IPS DF 6.9 (cell line): ENCODE measurements around the gene IL13.

Experiments
- DNase-seq: peaks from one replicate; pipeline ENCODE4 v3.0.0-alpha.2; 2013; ENCODE audit warnings: low read depth, low spot score
- H3K27ac ChIP-seq: one replicate; pipeline ENCODE4 v1.5.1; 2013; ENCODE audit warnings: low read length, control low read depth
- H3K27me3 ChIP-seq: 2 replicates; pipeline ENCODE4 v1.6.1; 2013; ENCODE audit warnings: mild to moderate bottlenecking, low read length; ENCODE audit not compliant: control insufficient read depth, insufficient read depth
- H3K36me3 ChIP-seq: 2 replicates; pipeline ENCODE4 v1.6.1; 2013; ENCODE audit warnings: low read length; ENCODE audit not compliant: control insufficient read depth, insufficient read depth
- H3K4me1 ChIP-seq: 2 replicates; pipeline ENCODE4 v1.6.1; 2013; ENCODE audit warnings: low read length; ENCODE audit not compliant: control insufficient read depth, insufficient read depth
- H3K4me3 ChIP-seq: 2 replicates; pipeline ENCODE4 v1.5.1; 2013; ENCODE audit warnings: mild to moderate bottlenecking, low read length
- H3K9me3 ChIP-seq: 2 replicates; pipeline ENCODE4 v1.6.1; 2013; ENCODE audit warnings: low read length, inconsistent platforms; ENCODE audit not compliant: control insufficient read depth, insufficient read depth
- WGBS: extraction: QIAGEN DNeasy Blood & Tissue Kit; methylation state at CpG from one replicate; pipeline ENCODE4 v1.1.7; 2013; ENCODE audit warnings: mixed read lengths, missing lambda C conversion rate; ENCODE audit not compliant: insufficient read length, insufficient coverage; 5-methylcytosine and 5-hydroxymethylcytosine counted together

The IL13 gene

GRCh38 chr5:132653716-132654115, 4.3 kb upstream of the IL13 start:
- DNase-seq = no peak
- Histone ChIP-seq H3K27me3 (peaks cover 11% of the 10 kb centered on the region; the same call in 1 of the 2 replicates), H3K9me3 (no peaks in the 10 kb centered on the region), H3K4me1 (0 out of 2 replicates have a peak, but pooled peaks cover 2% of the 10 kb centered on the region), H3K27ac (no peak overlapping the region), H3K36me3 (no peaks in the 10 kb centered on the region), H3K4me3 (no peak overlapping the region)
- no CpG with 5 or more reads among the region's 7 CpGs for WGBS

GRCh38 chr5:132655821-132656773, 1.9 kb upstream of the IL13 start:
- Histone ChIP-seq H3K27ac (no peak overlapping the region), H3K4me3 (peak overlapping the region; percentile 30)
- no CpG with 5 or more reads among the region's 92 CpGs for WGBS

GRCh38 chr5:132656774-132657355, 1.1 kb upstream of the IL13 start:
- Histone ChIP-seq H3K9me3 (no peaks in the 10 kb centered on the region), H3K27me3 (peaks cover 11% of the 10 kb centered on the region; the same call in 1 of the 2 replicates), H3K36me3 (no peaks in the 10 kb centered on the region), H3K4me1 (0 out of 2 replicates have a peak, but pooled peaks cover 2% of the 10 kb centered on the region), H3K27ac (no peak overlapping the region), H3K4me3 (no peak overlapping the region)
- WGBS = no CpG with 5 or more reads among the region's 12 CpGs
- DNase-seq = no peak

More at GRCh38 chr5:132655821-132656773, 1.9 kb upstream of the IL13 start:
- Histone ChIP-seq H3K4me1 (0 out of 2 replicates have a peak, but pooled peaks cover 2% of the 10 kb centered on the region), H3K27me3 (peaks cover 11% of the 10 kb centered on the region; the same call in 1 of the 2 replicates), H3K36me3 (no peaks in the 10 kb centered on the region), H3K9me3 (no peaks in the 10 kb centered on the region)
- no peak for DNase-seq

- Histone ChIP-seq H3K27me3 (peaks cover 11% of the 10 kb centered on the region; the same call in 1 of the 2 replicates), H3K4me3 (no peak overlapping the region), H3K27ac (no peak overlapping the region), H3K9me3 (no peaks in the 10 kb centered on the region), H3K4me1 (0 out of 2 replicates have a peak, but pooled peaks cover 2% of the 10 kb centered on the region), H3K36me3 (no peaks in the 10 kb centered on the region)
- DNase-seq = no peak
- no CpG with 5 or more reads among the region's 9 CpGs for WGBS
Observed at GRCh38 chr5:132658381-132659302, 669 bp downstream of the IL13 start.

- 0 out of 2 replicates have a peak, but pooled peaks cover 2% of the 10 kb centered on the region for H3K4me1 ChIP-seq
- H3K27me3 ChIP-seq = peaks cover 10% of the 10 kb centered on the region; the same call in 1 of the 2 replicates
- no peaks in the 10 kb centered on the region for H3K9me3 ChIP-seq
- WGBS = no CpG with 5 or more reads among the region's 23 CpGs
- no peaks in the 10 kb centered on the region for H3K36me3 ChIP-seq
- DNase-seq = no peak
- H3K4me3 ChIP-seq = no peak overlapping the region
- no peak overlapping the region for H3K27ac ChIP-seq
Observed at GRCh38 chr5:132659598-132660493, 1.9 kb downstream of the IL13 start.

- Histone ChIP-seq H3K4me3 (no peak overlapping the region), H3K27me3 (peaks cover 5% of the 10 kb centered on the region; the same call in 1 of the 2 replicates), H3K9me3 (no peaks in the 10 kb centered on the region), H3K36me3 (no peaks in the 10 kb centered on the region), H3K27ac (no peak overlapping the region), H3K4me1 (no peaks in the 10 kb centered on the region)
- WGBS = no CpG with 5 or more reads among the region's 12 CpGs
- no peak for DNase-seq
Observed at GRCh38 chr5:132661231-132662003, 3.4 kb downstream of the IL13 start.

GRCh38 chr5:132662004-132662401, 4.0 kb downstream of the IL13 start:
- no peaks in the 10 kb centered on the region for H3K36me3 ChIP-seq
- H3K4me3 ChIP-seq = no peak overlapping the region
- WGBS = no CpG with 5 or more reads among the region's 9 CpGs
- H3K4me1 ChIP-seq = no peaks in the 10 kb centered on the region
- H3K27ac ChIP-seq = no peak overlapping the region
- H3K27me3 ChIP-seq = no peaks in the 10 kb centered on the region; the same call in 1 of the 2 replicates
- H3K9me3 ChIP-seq = no peaks in the 10 kb centered on the region
- DNase-seq = no peak

- no CpG with 5 or more reads among the region's 25 CpGs for WGBS
- no peak overlapping the region for H3K27ac ChIP-seq
- H3K9me3 ChIP-seq = no peaks in the 10 kb centered on the region
- H3K36me3 ChIP-seq = no peaks in the 10 kb centered on the region
- H3K4me3 ChIP-seq = no peak overlapping the region
- DNase-seq = no peak
- no peaks in the 10 kb centered on the region for H3K27me3 ChIP-seq
- no peaks in the 10 kb centered on the region for H3K4me1 ChIP-seq
Observed at GRCh38 chr5:132662925-132663770, 5.2 kb downstream of the IL13 start.
